ENCODE results near the gene SERPINB1.

DNA sequence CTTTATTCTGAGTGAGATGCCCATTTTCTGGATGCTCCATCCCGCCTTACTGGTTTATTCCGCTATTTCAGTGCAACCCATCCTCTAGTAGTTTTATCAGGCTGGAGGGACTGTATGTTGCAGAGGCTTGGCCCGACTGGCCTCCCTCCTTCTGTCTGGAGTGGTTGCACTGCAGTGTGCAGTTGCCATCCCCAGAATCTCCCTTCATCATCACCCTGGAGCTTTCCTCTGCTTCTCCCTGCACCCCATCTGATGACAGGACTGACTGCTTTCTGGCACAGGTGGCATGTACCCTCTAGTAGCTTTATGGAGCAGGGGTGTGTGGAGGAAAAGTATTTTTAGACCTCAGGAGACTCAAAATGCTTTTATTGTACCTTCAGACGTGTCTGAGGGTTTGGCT is 55.4 kb downstream of the SERPINB1 start:
- TF ChIP-seq, protein P1, sequence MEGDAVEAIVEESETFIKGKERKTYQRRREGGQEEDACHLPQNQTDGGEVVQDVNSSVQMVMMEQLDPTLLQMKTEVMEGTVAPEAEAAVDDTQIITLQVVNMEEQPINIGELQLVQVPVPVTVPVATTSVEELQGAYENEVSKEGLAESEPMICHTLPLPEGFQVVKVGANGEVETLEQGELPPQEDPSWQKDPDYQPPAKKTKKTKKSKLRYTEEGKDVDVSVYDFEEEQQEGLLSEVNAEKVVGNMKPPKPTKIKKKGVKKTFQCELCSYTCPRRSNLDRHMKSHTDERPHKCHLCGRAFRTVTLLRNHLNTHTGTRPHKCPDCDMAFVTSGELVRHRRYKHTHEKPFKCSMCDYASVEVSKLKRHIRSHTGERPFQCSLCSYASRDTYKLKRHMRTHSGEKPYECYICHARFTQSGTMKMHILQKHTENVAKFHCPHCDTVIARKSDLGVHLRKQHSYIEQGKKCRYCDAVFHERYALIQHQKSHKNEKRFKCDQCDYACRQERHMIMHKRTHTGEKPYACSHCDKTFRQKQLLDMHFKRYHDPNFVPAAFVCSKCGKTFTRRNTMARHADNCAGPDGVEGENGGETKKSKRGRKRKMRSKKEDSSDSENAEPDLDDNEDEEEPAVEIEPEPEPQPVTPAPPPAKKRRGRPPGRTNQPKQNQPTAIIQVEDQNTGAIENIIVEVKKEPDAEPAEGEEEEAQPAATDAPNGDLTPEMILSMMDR (IDR thresholded peaks at IDR 0.05; ENCODE audit: extremely low read depth in 1 of 2, insufficient read depth in 1 of 2, low read depth in 1 of 2, low read length in 2 of 2) = no peak
- TF ChIP-seq POLR2A (IDR thresholded peaks at IDR 0.05; ENCODE audit: low read depth, low read length) = no peak
- TF ChIP-seq, protein P2, sequence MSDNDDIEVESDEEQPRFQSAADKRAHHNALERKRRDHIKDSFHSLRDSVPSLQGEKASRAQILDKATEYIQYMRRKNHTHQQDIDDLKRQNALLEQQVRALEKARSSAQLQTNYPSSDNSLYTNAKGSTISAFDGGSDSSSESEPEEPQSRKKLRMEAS (IDR thresholded peaks at IDR 0.05; ENCODE audit: insufficient read depth, insufficient read length) = no peak
- no peak for TF ChIP-seq MYC (IDR thresholded peaks at IDR 0.05; ENCODE audit: low read depth, low read length)
- TF ChIP-seq POLR2AphosphoS5 (IDR thresholded peaks at IDR 0.05; ENCODE audit: insufficient read depth, low read depth, low read length) = no peak
- no peak for TF ChIP-seq JUN (IDR thresholded peaks at IDR 0.05; ENCODE audit: borderline replicate concordance, insufficient read depth, insufficient read length, low read depth)
- no peak for TF ChIP-seq EZH2 (IDR thresholded peaks at IDR 0.05; ENCODE audit: borderline replicate concordance, low read depth, low read length, severe bottlenecking)
- no peak for TF ChIP-seq FOS (IDR thresholded peaks at IDR 0.05; ENCODE audit: borderline replicate concordance, insufficient read depth, low read length)
- TF ChIP-seq GATA2 (IDR thresholded peaks at IDR 0.05; ENCODE audit: insufficient read depth, insufficient read length, low read depth, low read length) = no peak

Data from endothelial cell of umbilical vein (primary cell).